DOHH2 (cell line): ENCODE data around the gene ARRDC2.

Experiments used
- H3F3A ChIP-seq: fragments of 200-600 bp; sonication (generic), shearing (Covaris generic); 2 replicates; pipeline ENCODE4 v1.6.0; 2016; ENCODE audit warnings: antibody characterized with exemption, mild to moderate bottlenecking; ENCODE audit not compliant: control insufficient read depth, insufficient read depth
- H3K27ac ChIP-seq: fragments of 200-600 bp; sonication (generic); 2 replicates; pipeline ENCODE4 v1.5.1; 2014; ENCODE audit warnings: low read depth, mild to moderate bottlenecking, low read length, moderate library complexity
- H3K27me3 ChIP-seq: fragments of 200-600 bp; sonication (generic); 2 replicates; pipeline ENCODE4 v1.6.1; 2014; ENCODE audit warnings: mild to moderate bottlenecking, low read length, mixed read lengths; ENCODE audit not compliant: control insufficient read depth
- H3K36me3 ChIP-seq: fragments of 200-600 bp; sonication (generic); 2 replicates; pipeline ENCODE4 v1.6.1; 2014; ENCODE audit warnings: mild to moderate bottlenecking, low read length, moderate library complexity, mixed read lengths; ENCODE audit not compliant: control insufficient read depth
- H3K4me1 ChIP-seq: fragments of 200-600 bp; sonication (generic); 2 replicates; pipeline ENCODE4 v1.6.1; 2014; ENCODE audit warnings: mild to moderate bottlenecking, low read length, mixed read lengths; ENCODE audit not compliant: control insufficient read depth
- H3K4me2 ChIP-seq: fragments of 200-600 bp; sonication (generic); 2 replicates; pipeline ENCODE4 v1.6.0; 2014; ENCODE audit warnings: mild to moderate bottlenecking, low read length, moderate library complexity
- H3K4me3 ChIP-seq: fragments of 200-600 bp; sonication (generic); 2 replicates; pipeline ENCODE4 v1.5.1; 2014; ENCODE audit warnings: mild to moderate bottlenecking, low read length, mixed read lengths
- H3K79me2 ChIP-seq: fragments of 200-600 bp; sonication (generic); 2 replicates; pipeline ENCODE4 v1.6.1; 2014; ENCODE audit warnings: mild to moderate bottlenecking, low read length, mixed read lengths; ENCODE audit not compliant: control insufficient read depth
- H3K9me2 ChIP-seq: fragments of 200-600 bp; sonication (generic); replicated peaks from 2 replicates; pipeline ENCODE4 v1.6.1; 2014; ENCODE audit warnings: mild to moderate bottlenecking, low read length, mixed read lengths; ENCODE audit not compliant: control insufficient read depth
- H3K9me3 ChIP-seq: fragments of 200-600 bp; sonication (generic); 2 replicates; pipeline ENCODE4 v1.6.1; 2014; ENCODE audit warnings: antibody characterized with exemption, low read length, mixed read lengths; ENCODE audit not compliant: control insufficient read depth, insufficient read depth
- H4K20me1 ChIP-seq: fragments of 200-600 bp; sonication (generic); 2 replicates; pipeline ENCODE4 v1.6.0; 2014; ENCODE audit warnings: low read depth, mild to moderate bottlenecking, antibody characterized with exemption, low read length, moderate library complexity; ENCODE audit not compliant: control insufficient read depth, insufficient read depth
- EZH2phosphoT487 ChIP-seq: fragments of 200-600 bp; sonication (generic); IDR thresholded peaks from 2 replicates; pipeline ENCODE4 v1.6.1; 2017; ENCODE audit warnings: borderline replicate concordance, mild to moderate bottlenecking, antibody characterized with exemption, low read length, moderate library complexity, mixed read lengths
- TF ChIP-seq, protein P1 (sequence below): fragments of 200-600 bp; sonication (generic); IDR thresholded peaks from one replicate; pipeline ENCODE4 v1.5.1; 2014; ENCODE audit warnings: antibody characterized with exemption, mild to moderate bottlenecking, low read depth, low read length; ENCODE audit not compliant: poor library complexity, severe bottlenecking

Gene ARRDC2

DNA sequence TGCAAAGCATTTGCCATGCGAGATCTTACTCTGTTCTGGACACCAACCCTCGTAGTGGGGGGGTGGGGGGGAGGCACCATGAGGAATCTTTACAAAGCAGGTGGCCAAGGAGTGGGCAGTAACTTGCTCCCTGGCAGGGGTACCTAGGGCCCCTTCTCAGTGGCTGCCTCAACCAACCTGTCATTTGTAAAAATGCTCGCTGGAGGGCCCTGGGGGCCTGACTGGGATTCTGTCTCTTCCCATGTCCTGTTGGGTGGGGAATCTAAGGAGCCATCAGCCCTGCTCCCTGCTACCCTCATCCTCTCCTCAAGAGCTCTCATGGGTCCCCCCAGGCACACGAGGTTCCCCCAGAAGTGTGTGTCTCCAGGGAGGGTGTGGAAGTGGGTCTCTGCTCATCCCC, 39.6 kb upstream of the ARRDC2 start:
- Histone ChIP-seq H3K4me3 (no peak overlapping the region), H3K4me2 (no peak overlapping the region), H3K27ac (no peak overlapping the region), H3K36me3 (no peaks in the 10 kb centered on the region), H3K79me2 (no peaks in the 10 kb centered on the region), H3K9me2 (no peaks in the 10 kb centered on the region), H4K20me1 (no peaks in the 10 kb centered on the region), H3F3A (no peaks in the 10 kb centered on the region), H3K4me1 (peaks cover 16% of the 10 kb centered on the region; the same call in 1 of the 2 replicates), H3K27me3 (peaks cover 15% of the 10 kb centered on the region), H3K9me3 (no peaks in the 10 kb centered on the region)
- TF ChIP-seq, protein P1, sequence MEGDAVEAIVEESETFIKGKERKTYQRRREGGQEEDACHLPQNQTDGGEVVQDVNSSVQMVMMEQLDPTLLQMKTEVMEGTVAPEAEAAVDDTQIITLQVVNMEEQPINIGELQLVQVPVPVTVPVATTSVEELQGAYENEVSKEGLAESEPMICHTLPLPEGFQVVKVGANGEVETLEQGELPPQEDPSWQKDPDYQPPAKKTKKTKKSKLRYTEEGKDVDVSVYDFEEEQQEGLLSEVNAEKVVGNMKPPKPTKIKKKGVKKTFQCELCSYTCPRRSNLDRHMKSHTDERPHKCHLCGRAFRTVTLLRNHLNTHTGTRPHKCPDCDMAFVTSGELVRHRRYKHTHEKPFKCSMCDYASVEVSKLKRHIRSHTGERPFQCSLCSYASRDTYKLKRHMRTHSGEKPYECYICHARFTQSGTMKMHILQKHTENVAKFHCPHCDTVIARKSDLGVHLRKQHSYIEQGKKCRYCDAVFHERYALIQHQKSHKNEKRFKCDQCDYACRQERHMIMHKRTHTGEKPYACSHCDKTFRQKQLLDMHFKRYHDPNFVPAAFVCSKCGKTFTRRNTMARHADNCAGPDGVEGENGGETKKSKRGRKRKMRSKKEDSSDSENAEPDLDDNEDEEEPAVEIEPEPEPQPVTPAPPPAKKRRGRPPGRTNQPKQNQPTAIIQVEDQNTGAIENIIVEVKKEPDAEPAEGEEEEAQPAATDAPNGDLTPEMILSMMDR = no peak
- TF ChIP-seq EZH2phosphoT487 = no peak

DNA sequence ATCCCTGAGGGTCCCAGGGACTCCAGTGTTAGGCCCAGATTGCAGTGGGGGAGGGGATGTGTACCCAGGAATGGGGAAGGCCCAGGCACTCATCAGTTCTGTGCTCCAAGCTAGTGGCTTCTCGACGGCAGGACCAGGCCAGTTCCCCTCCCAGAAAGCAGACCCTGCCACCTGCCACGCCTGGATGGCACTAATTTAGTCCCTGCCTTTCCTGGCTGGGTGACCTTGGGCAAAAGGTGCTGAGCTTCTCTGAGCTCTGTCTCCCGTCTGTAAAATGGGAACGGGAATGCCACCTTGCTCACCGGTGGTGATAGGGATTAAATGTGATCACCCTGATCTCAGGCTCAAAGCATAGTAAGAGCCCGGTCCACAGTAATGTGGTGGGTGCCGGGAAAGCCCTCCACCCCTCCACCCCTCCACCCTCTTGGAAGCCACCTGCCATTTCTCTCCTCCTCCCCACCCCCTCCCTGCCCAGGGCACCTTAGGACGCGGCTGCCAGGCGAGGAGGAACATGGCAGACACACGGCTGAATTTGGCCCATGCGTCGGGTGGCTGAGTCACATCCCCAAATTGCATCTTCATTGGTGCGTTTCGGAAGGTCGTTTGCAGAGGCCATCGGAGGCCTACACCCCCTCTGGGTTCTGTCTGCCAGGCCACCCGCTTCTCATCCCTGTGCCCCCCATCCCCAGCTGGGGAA, 38.7 kb upstream of the ARRDC2 start:
- H3K27me3 ChIP-seq = peaks cover 13% of the 10 kb centered on the region
- H3K4me3 ChIP-seq = no peak overlapping the region
- H3K4me1 ChIP-seq = peaks cover 16% of the 10 kb centered on the region; the same call in 1 of the 2 replicates
- no peaks in the 10 kb centered on the region for H3K9me2 ChIP-seq
- no peaks in the 10 kb centered on the region for H3K79me2 ChIP-seq
- no peak overlapping the region for H3K27ac ChIP-seq
- H4K20me1 ChIP-seq = no peaks in the 10 kb centered on the region
- no peak for TF ChIP-seq EZH2phosphoT487
- TF ChIP-seq, protein P1 = no peak
- no peaks in the 10 kb centered on the region for H3K9me3 ChIP-seq
- no peaks in the 10 kb centered on the region for H3F3A ChIP-seq
- no peak overlapping the region for H3K4me2 ChIP-seq
- H3K36me3 ChIP-seq = no peaks in the 10 kb centered on the region

DNA sequence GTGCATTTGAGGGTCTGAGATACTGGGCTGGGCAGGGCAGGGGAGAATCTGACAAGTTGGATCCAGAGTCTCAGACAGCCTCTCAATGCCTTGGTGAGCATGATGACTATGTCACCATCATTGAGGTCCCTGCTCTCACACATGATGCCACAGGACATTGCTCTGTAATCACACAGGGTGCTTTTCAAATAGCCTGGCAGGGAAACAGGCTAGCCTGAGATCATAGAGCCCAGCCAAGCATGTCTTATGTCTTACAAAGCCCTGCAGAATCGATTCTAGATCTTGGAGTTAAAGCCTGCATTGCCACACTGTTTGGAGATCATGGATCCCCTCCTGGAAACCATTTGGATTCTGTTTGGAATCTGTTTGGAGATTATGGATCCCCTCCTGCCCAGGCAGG, 35.7 kb upstream of the ARRDC2 start:
- no peak overlapping the region for H3K4me2 ChIP-seq

More for the DNA sequence above, 35.7 kb upstream of the ARRDC2 start:
- Histone ChIP-seq H3K27ac (no peak overlapping the region), H3K9me2 (no peaks in the 10 kb centered on the region), H3K4me3 (no peak overlapping the region), H3K36me3 (no peaks in the 10 kb centered on the region), H3K9me3 (no peaks in the 10 kb centered on the region), H3K27me3 (no peaks in the 10 kb centered on the region), H4K20me1 (no peaks in the 10 kb centered on the region), H3K4me1 (peaks cover 20% of the 10 kb centered on the region), H3F3A (no peaks in the 10 kb centered on the region; the same call in 1 of the 2 replicates), H3K79me2 (no peaks in the 10 kb centered on the region)
- TF ChIP-seq EZH2phosphoT487 = no peak
- TF ChIP-seq, protein P1 = no peak
